Liver (tissue), 9 donors: ENCODE measurements around the gene COMP. TPM values are rescaled to one million over a fixed set of nuclear protein-coding genes. Genes with fewer than 3 reads are reported as not detected.

Experiments used
- DNase-seq: peaks from one replicate; pipeline ENCODE4 v3.0.0-alpha.2; 2017; ENCODE audit warnings: low spot score
- H3K27ac ChIP-seq, 2 donors: one replicate each; pipeline ENCODE4 v1.7.0; 2013; ENCODE audit warnings: inconsistent platforms in 2 of 2, low read length in 2 of 2, control low read depth in 1 of 2, low read depth in 1 of 2, mild to moderate bottlenecking in 1 of 2
- H3K27me3 ChIP-seq, 4 donors: one replicate each; pipeline versions ENCODE4 v1.6.1 to v1.7.0; 2013; ENCODE audit warnings: low read length in 3 of 4, inconsistent platforms in 1 of 4, mild to moderate bottlenecking in 1 of 4, moderate library complexity in 1 of 4; ENCODE audit not compliant: control insufficient read depth in 4 of 4, insufficient read depth in 4 of 4
- H3K36me3 ChIP-seq, 4 donors: one replicate each; pipeline versions ENCODE4 v1.6.1 to v1.7.0; 2013; ENCODE audit warnings: low read length in 3 of 4, mild to moderate bottlenecking in 3 of 4, low read depth in 1 of 4, moderate library complexity in 1 of 4; ENCODE audit not compliant: control insufficient read depth in 4 of 4, insufficient read depth in 3 of 4
- H3K4me1 ChIP-seq, 4 donors: one replicate each; pipeline versions ENCODE4 v1.6.1 to v1.7.0; 2013; ENCODE audit warnings: low read length in 3 of 4, mild to moderate bottlenecking in 3 of 4, moderate library complexity in 1 of 4; ENCODE audit not compliant: control insufficient read depth in 4 of 4, insufficient read depth in 4 of 4
- H3K4me3 ChIP-seq, 3 donors: one replicate each; pipeline versions ENCODE4 v1.6.1 to v1.7.0; 2013; ENCODE audit warnings: low read length in 3 of 3, control low read depth in 1 of 3, low read depth in 1 of 3, mild to moderate bottlenecking in 1 of 3
- H3K9ac ChIP-seq, 2 donors: one replicate each; pipeline ENCODE4 v1.7.0; 2013; ENCODE audit warnings: low read length in 2 of 2, mild to moderate bottlenecking in 2 of 2, moderate library complexity in 2 of 2, control low read depth in 1 of 2, low read depth in 1 of 2
- H3K9me3 ChIP-seq, 4 donors: one replicate each; pipeline versions ENCODE4 v1.6.1 to v1.7.0; 2013; ENCODE audit warnings: low read length in 3 of 4; ENCODE audit not compliant: control insufficient read depth in 4 of 4
- EGR1 ChIP-seq, 2 donors: IDR thresholded peaks; 2 replicates each; pipeline ENCODE4 v1.6.1; 2016 to 2018; ENCODE audit warnings: antibody characterized with exemption in 2 of 2, low read depth in 2 of 2
- FOXA2 ChIP-seq: IDR thresholded peaks from 2 replicates; pipeline ENCODE4 v1.6.1; 2016; ENCODE audit warnings: antibody characterized with exemption
- GABPA ChIP-seq, 2 donors: IDR thresholded peaks in 1 of 2; conservative IDR thresholded peaks in 1 of 2; 2 replicates each; pipeline ENCODE4 v1.6.1; 2016; ENCODE audit warnings: antibody characterized with exemption in 2 of 2, mild to moderate bottlenecking in 1 of 2, moderate library complexity in 1 of 2
- HNF4G ChIP-seq: IDR thresholded peaks from 2 replicates; pipeline ENCODE4 v1.6.1; 2016; ENCODE audit warnings: antibody characterized with exemption
- JUND ChIP-seq, 2 donors: IDR thresholded peaks; 2 replicates each; pipeline ENCODE4 v1.6.1; 2016; ENCODE audit warnings: antibody characterized with exemption in 2 of 2
- RAD21 ChIP-seq, 2 donors: IDR thresholded peaks; 2 replicates each; pipeline ENCODE4 v1.6.1; 2016; ENCODE audit warnings: antibody characterized with exemption in 2 of 2, mild to moderate bottlenecking in 2 of 2
- RXRA ChIP-seq, 2 donors: IDR thresholded peaks; 2 replicates each; pipeline ENCODE4 v1.6.1; 2017 to 2018; ENCODE audit warnings: antibody characterized with exemption in 2 of 2, mild to moderate bottlenecking in 1 of 2
- SP1 ChIP-seq: IDR thresholded peaks from 2 replicates; pipeline ENCODE4 v1.6.1; 2018; ENCODE audit warnings: antibody characterized with exemption, mild to moderate bottlenecking
- TAF1 ChIP-seq: conservative IDR thresholded peaks from 2 replicates; pipeline ENCODE4 v1.6.1; 2016; ENCODE audit warnings: antibody characterized with exemption, mild to moderate bottlenecking
- YY1 ChIP-seq: IDR thresholded peaks from 2 replicates; pipeline ENCODE4 v1.6.1; 2016; ENCODE audit warnings: antibody characterized with exemption, mild to moderate bottlenecking
- WGBS: extraction: QIAGEN DNeasy Blood & Tissue Kit; methylation state at CpG from one replicate; pipeline ENCODE4 v1.1.7; 2013; 5-methylcytosine and 5-hydroxymethylcytosine counted together
- polyA plus RNA-seq, 2 donors: library from polyadenylated mRNA; stranded (reverse) in 1 of 2; unstranded in 1 of 2; fragments of 200-250 nt in 1 of 2; fragments of >200 nt in 1 of 2; fragmentation: Nextera tagmentation in 1 of 2; extraction: Ambion mirVana in 1 of 2; gene quantifications; one replicate each; pipeline versions ENCODE4 v1.2.1 to v1.2.3, GENCODE V29; 2013 to 2015
- total RNA-seq, 2 donors: library from RNA; depleted of rRNA; stranded (reverse); fragments of >200 nt; gene quantifications; one replicate each; pipeline ENCODE4 v1.2.3, GENCODE V29; 2014
- TF ChIP-seq, protein P1 (sequence below): IDR thresholded peaks from 2 replicates; pipeline ENCODE4 v1.6.1; 2016; ENCODE audit warnings: antibody characterized with exemption, mild to moderate bottlenecking
- TF ChIP-seq, protein P2 (sequence below): IDR thresholded peaks from 2 replicates; pipeline ENCODE4 v1.6.1; 2016; ENCODE audit warnings: antibody characterized with exemption
- TF ChIP-seq, protein P3 (sequence below): IDR thresholded peaks from 2 replicates; pipeline ENCODE4 v1.6.1; 2016; ENCODE audit warnings: antibody characterized with exemption
- TF ChIP-seq, protein P4 (sequence below): fragments of 150-350 bp; IDR thresholded peaks from 2 replicates; pipeline ENCODE4 v1.5.1; 2017; ENCODE audit warnings: improper control_type of control experiment, low read depth, low read length; ENCODE audit not compliant: missing input control
- donor health status: healthy.
- donor health status: healthy.
- donor health status: healthy.
- donor health status: healthy.
- donor health status: healthy.

The COMP gene
- total and polyA plus RNA-seq, 4 donors, result 0.03 to 0.17 TPM; not detected in 2

DNA sequence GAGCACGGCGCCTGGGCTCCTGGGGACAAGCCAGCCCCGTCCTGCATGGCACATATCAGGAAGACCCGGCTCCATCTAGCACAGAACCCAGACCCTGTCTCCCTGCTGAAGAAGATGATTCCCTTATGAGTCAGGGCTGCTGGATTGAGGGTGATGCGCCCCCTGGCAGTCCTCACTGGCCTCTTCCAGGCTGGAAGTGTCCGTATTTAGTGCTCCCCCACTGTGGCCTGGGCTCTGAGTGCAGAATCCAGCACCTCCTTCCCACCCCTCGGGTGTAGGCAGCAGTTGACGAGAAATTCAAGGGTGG is 14.9 kb downstream of the COMP start (continued):
- TF ChIP-seq, protein P1, sequence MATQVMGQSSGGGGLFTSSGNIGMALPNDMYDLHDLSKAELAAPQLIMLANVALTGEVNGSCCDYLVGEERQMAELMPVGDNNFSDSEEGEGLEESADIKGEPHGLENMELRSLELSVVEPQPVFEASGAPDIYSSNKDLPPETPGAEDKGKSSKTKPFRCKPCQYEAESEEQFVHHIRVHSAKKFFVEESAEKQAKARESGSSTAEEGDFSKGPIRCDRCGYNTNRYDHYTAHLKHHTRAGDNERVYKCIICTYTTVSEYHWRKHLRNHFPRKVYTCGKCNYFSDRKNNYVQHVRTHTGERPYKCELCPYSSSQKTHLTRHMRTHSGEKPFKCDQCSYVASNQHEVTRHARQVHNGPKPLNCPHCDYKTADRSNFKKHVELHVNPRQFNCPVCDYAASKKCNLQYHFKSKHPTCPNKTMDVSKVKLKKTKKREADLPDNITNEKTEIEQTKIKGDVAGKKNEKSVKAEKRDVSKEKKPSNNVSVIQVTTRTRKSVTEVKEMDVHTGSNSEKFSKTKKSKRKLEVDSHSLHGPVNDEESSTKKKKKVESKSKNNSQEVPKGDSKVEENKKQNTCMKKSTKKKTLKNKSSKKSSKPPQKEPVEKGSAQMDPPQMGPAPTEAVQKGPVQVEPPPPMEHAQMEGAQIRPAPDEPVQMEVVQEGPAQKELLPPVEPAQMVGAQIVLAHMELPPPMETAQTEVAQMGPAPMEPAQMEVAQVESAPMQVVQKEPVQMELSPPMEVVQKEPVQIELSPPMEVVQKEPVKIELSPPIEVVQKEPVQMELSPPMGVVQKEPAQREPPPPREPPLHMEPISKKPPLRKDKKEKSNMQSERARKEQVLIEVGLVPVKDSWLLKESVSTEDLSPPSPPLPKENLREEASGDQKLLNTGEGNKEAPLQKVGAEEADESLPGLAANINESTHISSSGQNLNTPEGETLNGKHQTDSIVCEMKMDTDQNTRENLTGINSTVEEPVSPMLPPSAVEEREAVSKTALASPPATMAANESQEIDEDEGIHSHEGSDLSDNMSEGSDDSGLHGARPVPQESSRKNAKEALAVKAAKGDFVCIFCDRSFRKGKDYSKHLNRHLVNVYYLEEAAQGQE, result no peak
- TF ChIP-seq TAF1 (no peak), RXRA (IDR thresholded peaks at IDR 0.05) (no peak)
- TF ChIP-seq, protein P2, sequence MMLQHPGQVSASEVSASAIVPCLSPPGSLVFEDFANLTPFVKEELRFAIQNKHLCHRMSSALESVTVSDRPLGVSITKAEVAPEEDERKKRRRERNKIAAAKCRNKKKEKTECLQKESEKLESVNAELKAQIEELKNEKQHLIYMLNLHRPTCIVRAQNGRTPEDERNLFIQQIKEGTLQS, result no peak

DNA sequence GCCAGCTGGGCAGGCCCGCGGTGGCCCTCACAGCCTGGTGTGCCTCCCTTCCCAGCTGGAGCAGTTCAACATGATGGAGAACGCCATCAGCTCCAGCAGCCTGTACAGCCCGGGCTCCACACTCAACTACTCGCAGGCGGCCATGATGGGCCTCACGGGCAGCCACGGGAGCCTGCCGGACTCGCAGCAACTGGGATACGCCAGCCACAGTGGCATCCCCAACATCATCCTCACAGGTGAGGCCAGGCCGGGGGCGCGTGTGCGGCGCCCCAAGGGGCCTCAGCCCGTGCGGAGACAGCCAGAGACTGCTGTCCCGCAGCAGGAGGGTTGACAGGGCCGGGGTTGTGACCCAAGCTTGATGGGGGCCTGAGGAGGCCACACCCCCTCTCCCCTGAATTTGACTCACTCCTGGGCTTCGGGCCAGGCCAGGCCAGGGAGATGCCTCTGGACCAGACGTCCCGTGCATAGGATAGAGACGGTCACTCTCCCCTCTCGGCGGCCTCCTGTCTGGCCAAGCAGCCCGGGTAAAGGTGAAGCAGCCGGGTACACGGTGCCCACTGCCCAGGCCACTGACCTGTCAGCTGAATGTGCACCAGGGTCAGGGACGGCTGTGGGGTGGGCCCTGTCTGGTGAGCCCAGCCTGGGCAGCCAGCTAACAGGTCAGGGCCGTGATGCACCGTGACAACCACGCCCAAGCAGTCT is 15.4 kb downstream of the COMP start:
- no peak for DNase-seq
- TF ChIP-seq, protein P3, sequence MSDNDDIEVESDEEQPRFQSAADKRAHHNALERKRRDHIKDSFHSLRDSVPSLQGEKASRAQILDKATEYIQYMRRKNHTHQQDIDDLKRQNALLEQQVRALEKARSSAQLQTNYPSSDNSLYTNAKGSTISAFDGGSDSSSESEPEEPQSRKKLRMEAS, result no peak
- TF ChIP-seq GABPA (IDR thresholded peaks at IDR 0.05 in 1 of 2, conservative IDR thresholded peaks at IDR 0.05 in 1 of 2) (no peak), JUND (IDR thresholded peaks at IDR 0.05) (no peak), SP1 (no peak), YY1 (no peak), HNF4G (no peak), EGR1 (IDR thresholded peaks at IDR 0.05; ENCODE audit: low read depth in 2 of 2) (no peak), RAD21 (IDR thresholded peaks at IDR 0.05) (no peak), FOXA2 (no peak), RXRA (IDR thresholded peaks at IDR 0.05) (no peak)
- TF ChIP-seq, protein P1, result no peak
- TF ChIP-seq, protein P4, sequence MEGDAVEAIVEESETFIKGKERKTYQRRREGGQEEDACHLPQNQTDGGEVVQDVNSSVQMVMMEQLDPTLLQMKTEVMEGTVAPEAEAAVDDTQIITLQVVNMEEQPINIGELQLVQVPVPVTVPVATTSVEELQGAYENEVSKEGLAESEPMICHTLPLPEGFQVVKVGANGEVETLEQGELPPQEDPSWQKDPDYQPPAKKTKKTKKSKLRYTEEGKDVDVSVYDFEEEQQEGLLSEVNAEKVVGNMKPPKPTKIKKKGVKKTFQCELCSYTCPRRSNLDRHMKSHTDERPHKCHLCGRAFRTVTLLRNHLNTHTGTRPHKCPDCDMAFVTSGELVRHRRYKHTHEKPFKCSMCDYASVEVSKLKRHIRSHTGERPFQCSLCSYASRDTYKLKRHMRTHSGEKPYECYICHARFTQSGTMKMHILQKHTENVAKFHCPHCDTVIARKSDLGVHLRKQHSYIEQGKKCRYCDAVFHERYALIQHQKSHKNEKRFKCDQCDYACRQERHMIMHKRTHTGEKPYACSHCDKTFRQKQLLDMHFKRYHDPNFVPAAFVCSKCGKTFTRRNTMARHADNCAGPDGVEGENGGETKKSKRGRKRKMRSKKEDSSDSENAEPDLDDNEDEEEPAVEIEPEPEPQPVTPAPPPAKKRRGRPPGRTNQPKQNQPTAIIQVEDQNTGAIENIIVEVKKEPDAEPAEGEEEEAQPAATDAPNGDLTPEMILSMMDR, result no peak
- H3K9me3 ChIP-seq, result no peaks in the 10 kb centered on the region
- no peaks in the 10 kb centered on the region for H3K4me1 ChIP-seq
- H3K4me3 ChIP-seq, result no peak overlapping the region
- H3K27me3 ChIP-seq, result no peaks in the 10 kb centered on the region
- H3K36me3 ChIP-seq, result no peaks in the 10 kb centered on the region
- H3K27ac ChIP-seq, result no peak overlapping the region
- 95% methylated on average over 33 of the region's 33 CpGs for WGBS
- H3K9ac ChIP-seq, result no peak overlapping the region
